IMR-90 (cell line): ENCODE measurements around the gene ACADM. TPM values are rescaled to one million over a fixed set of nuclear protein-coding genes. Genes with fewer than 3 reads are reported as not detected.
A peak's percentile ranks its signal among the peaks of the same experiment; 100 is the strongest.

Experiments used
- ATAC-seq: fragments of 200-7000 bp; cut with Tn5 transposase; 2 replicates; pipeline ENCODE4 v1.9.1; 2020; ENCODE audit warnings: low read depth, mild to moderate bottlenecking, moderate library complexity
- BruUV-seq: library from RNA; stranded (reverse); fragments of 400-500 nt; replicated peaks from 2 replicates; lab custom pipeline; 2021; lab: Mats Ljungman, UMichigan
- CTCF ChIA-PET: fragments of 300-600 bp; formaldehyde crosslinking; extraction: SDS; loops from one replicate; lab custom pipeline; 2021; ENCODE audit warnings: antibody characterized with exemption; lab: Yijun Ruan, JAX
- POLR2A ChIA-PET: fragments of 300-600 bp; sonication (Branson Sonifier 250); formaldehyde crosslinking; loops from one replicate; lab custom pipeline; 2022; ENCODE audit warnings: antibody characterized with exemption; ENCODE audit not compliant: unreplicated experiment; lab: Charles Lee
- DNase-seq: peaks from one replicate; pipeline ENCODE4 v3.0.0; 2013
- H2AFZ ChIP-seq: replicated peaks from 2 replicates; pipeline ENCODE3; 2013; ENCODE audit warnings: low read length, mild to moderate bottlenecking; ENCODE audit not compliant: poor library complexity
- H2AK5ac ChIP-seq: 2 replicates; pipeline ENCODE4 v1.6.1; 2013; ENCODE audit warnings: low read depth, low read length, inconsistent platforms
- H2AK9ac ChIP-seq: replicated peaks from 2 replicates; pipeline ENCODE3; 2013; ENCODE audit warnings: mild to moderate bottlenecking, low read depth, low read length, moderate library complexity; ENCODE audit not compliant: poor library complexity
- H2BK120ac ChIP-seq: 2 replicates; pipeline ENCODE4 v1.6.1; 2013; ENCODE audit warnings: low read depth, low read length, inconsistent platforms
- H2BK15ac ChIP-seq: 3 replicates; pipeline ENCODE4 v1.6.1; 2013; ENCODE audit warnings: low read depth, low read length, inconsistent platforms
- H2BK20ac ChIP-seq: 2 replicates; pipeline ENCODE4 v1.6.1; 2013; ENCODE audit warnings: low read depth, mild to moderate bottlenecking, inconsistent platforms, low read length, moderate library complexity
- H2BK5ac ChIP-seq: 2 replicates; pipeline ENCODE4 v1.6.1; 2013; ENCODE audit warnings: mild to moderate bottlenecking, low read depth, low read length, inconsistent platforms; ENCODE audit not compliant: poor library complexity, severe bottlenecking
- H3K14ac ChIP-seq: replicated peaks from 2 replicates; pipeline ENCODE4 v1.6.1; 2013; ENCODE audit warnings: low read depth, low read length, inconsistent platforms
- H3K18ac ChIP-seq: 2 replicates; pipeline ENCODE4 v1.6.1; 2013; ENCODE audit warnings: low read depth, low read length, control low read depth
- H3K23ac ChIP-seq: 2 replicates; pipeline ENCODE4 v1.6.1; 2013; ENCODE audit warnings: low read depth, low read length, inconsistent platforms
- H3K27ac ChIP-seq: 2 replicates; pipeline ENCODE4 v1.5.1; 2013; ENCODE audit warnings: mild to moderate bottlenecking, control low read depth, low read length; ENCODE audit not compliant: insufficient read depth
- H3K27me3 ChIP-seq: 2 replicates; pipeline ENCODE4 v1.6.1; 2013; ENCODE audit warnings: low read length; ENCODE audit not compliant: control insufficient read depth, insufficient read depth
- H3K36me3 ChIP-seq: 2 replicates; pipeline ENCODE4 v1.6.1; 2013; ENCODE audit warnings: low read length, mixed read lengths; ENCODE audit not compliant: control insufficient read depth, insufficient read depth
- H3K4ac ChIP-seq: 2 replicates; pipeline ENCODE4 v1.6.1; 2013; ENCODE audit warnings: low read depth, low read length, inconsistent platforms
- H3K4me1 ChIP-seq: 2 replicates; pipeline ENCODE4 v1.6.1; 2013; ENCODE audit warnings: low read length, mixed read lengths; ENCODE audit not compliant: control insufficient read depth, insufficient read depth
- H3K4me2 ChIP-seq: 2 replicates; pipeline ENCODE4 v1.6.1; 2013; ENCODE audit warnings: low read depth, mild to moderate bottlenecking, control low read depth, low read length, moderate library complexity
- H3K4me3 ChIP-seq: 2 replicates; pipeline ENCODE4 v1.5.1; 2013; ENCODE audit warnings: low read depth, mild to moderate bottlenecking, control low read depth, low read length, moderate library complexity; ENCODE audit not compliant: insufficient read depth
- H3K56ac ChIP-seq: 2 replicates; pipeline ENCODE4 v1.6.1; 2013; ENCODE audit warnings: low read length, inconsistent platforms; ENCODE audit not compliant: insufficient read depth; ENCODE audit errors: extremely low read depth
- H3K79me1 ChIP-seq, 2 experiments: 2 replicates each; pipeline ENCODE4 v1.6.1; 2013; ENCODE audit warnings: low read length in 2 of 2, inconsistent platforms in 1 of 2, low read depth in 1 of 2
- H3K9ac ChIP-seq: 2 replicates; pipeline ENCODE4 v1.6.1; 2013; ENCODE audit warnings: low read depth, low read length, control low read depth
- H3K9me1 ChIP-seq: 2 replicates; pipeline ENCODE4 v1.6.1; 2013; ENCODE audit warnings: low read length, inconsistent platforms; ENCODE audit not compliant: insufficient read depth
- H3K9me3 ChIP-seq: 2 replicates; pipeline ENCODE4 v1.6.1; 2013; ENCODE audit warnings: low read length; ENCODE audit not compliant: control insufficient read depth, insufficient read depth
- H4K20me1 ChIP-seq: 2 replicates; pipeline ENCODE4 v1.6.1; 2013; ENCODE audit warnings: low read length, inconsistent platforms; ENCODE audit not compliant: insufficient read depth
- H4K5ac ChIP-seq: 2 replicates; pipeline ENCODE4 v1.6.1; 2013; ENCODE audit warnings: mild to moderate bottlenecking, low read depth, low read length, control low read depth
- H4K8ac ChIP-seq, 2 experiments: 2 replicates each; pipeline ENCODE4 v1.6.1; 2013; ENCODE audit warnings: low read depth in 2 of 2, low read length in 2 of 2, control low read depth in 1 of 2, inconsistent platforms in 1 of 2
- H4K91ac ChIP-seq: 2 replicates; pipeline ENCODE4 v1.6.1; 2013; ENCODE audit warnings: low read depth, low read length, inconsistent platforms; ENCODE audit not compliant: insufficient read depth
- BHLHE40 ChIP-seq: fragments of 150-350 bp; IDR thresholded peaks from 2 replicates; pipeline ENCODE4 v1.6.1; 2016; ENCODE audit warnings: mild to moderate bottlenecking, low read depth, low read length
- CEBPB ChIP-seq: IDR thresholded peaks from 2 replicates; pipeline ENCODE4 v1.6.1; 2012; ENCODE audit warnings: low read depth, low read length, improper control_type of control experiment
- CHD1 ChIP-seq: IDR thresholded peaks from 2 replicates; pipeline ENCODE4 v1.6.1; 2012; ENCODE audit warnings: low read depth, low read length, improper control_type of control experiment
- CTCF ChIP-seq: conservative IDR thresholded peaks from 2 replicates; pipeline ENCODE4 v1.5.1; 2012; ENCODE audit warnings: mild to moderate bottlenecking, low read depth, low read length, improper control_type of control experiment
- ELK1 ChIP-seq: fragments of 150-350 bp; IDR thresholded peaks from 2 replicates; pipeline ENCODE4 v1.6.1; 2016; ENCODE audit warnings: low read depth, mild to moderate bottlenecking, low read length, moderate library complexity, borderline replicate concordance
- FOS ChIP-seq: fragments of 150-350 bp; IDR thresholded peaks from 2 replicates; pipeline ENCODE4 v1.6.1; 2016; ENCODE audit warnings: low read depth, low read length
- MAFK ChIP-seq: IDR thresholded peaks from 2 replicates; pipeline ENCODE4 v1.6.1; 2012; ENCODE audit warnings: low read depth, low read length, improper control_type of control experiment
- MAZ ChIP-seq: IDR thresholded peaks from 2 replicates; pipeline ENCODE4 v1.6.1; 2012; ENCODE audit warnings: low read depth, mild to moderate bottlenecking, low read length, improper control_type of control experiment, moderate library complexity, borderline replicate concordance
- MXI1 ChIP-seq: IDR thresholded peaks from 2 replicates; pipeline ENCODE4 v1.6.1; 2012; ENCODE audit warnings: low read depth, mild to moderate bottlenecking, low read length, moderate library complexity, borderline replicate concordance
- NFE2L2 ChIP-seq: fragments of 150-350 bp; IDR thresholded peaks from 2 replicates; pipeline ENCODE4 v1.6.1; 2016; ENCODE audit warnings: low read depth, mild to moderate bottlenecking, low read length
- POLR2A ChIP-seq: IDR thresholded peaks from 2 replicates; pipeline ENCODE4 v1.6.1; 2012; ENCODE audit warnings: mild to moderate bottlenecking, low read depth, low read length
- RAD21 ChIP-seq: IDR thresholded peaks from 2 replicates; pipeline ENCODE4 v1.6.1; 2012; ENCODE audit warnings: low read length, improper control_type of control experiment
- RCOR1 ChIP-seq: IDR thresholded peaks from 2 replicates; pipeline ENCODE4 v1.6.1; 2012; ENCODE audit warnings: mild to moderate bottlenecking, low read length, improper control_type of control experiment; ENCODE audit not compliant: insufficient replicate concordance
- RFX5 ChIP-seq: IDR thresholded peaks from 2 replicates; pipeline ENCODE4 v1.8.0; 2012; ENCODE audit warnings: low read depth, mild to moderate bottlenecking, low read length, moderate library complexity
- SMC3 ChIP-seq: fragments of 150-350 bp; IDR thresholded peaks from 2 replicates; pipeline ENCODE4 v1.6.1; 2016; ENCODE audit warnings: low read depth, mild to moderate bottlenecking, antibody characterized with exemption, low read length, moderate library complexity
- USF2 ChIP-seq: fragments of 150-350 bp; IDR thresholded peaks from 2 replicates; pipeline ENCODE4 v1.6.1; 2017; ENCODE audit warnings: mild to moderate bottlenecking, antibody characterized with exemption, low read length, low read depth
- WGBS, 2 experiments: methylation state at CpG; one replicate each; pipeline versions ENCODE4 v1.1.5 to v1.1.7; 2013; ENCODE audit warnings: missing lambda C conversion rate in 2 of 2; ENCODE audit not compliant: insufficient read length in 1 of 2; ENCODE audit errors: extremely low coverage in 2 of 2; 5-methylcytosine and 5-hydroxymethylcytosine counted together
- dilution Hi-C: fragments of 300-500 bp; cut with HindIII; formaldehyde crosslinking; loops from one replicate; pipeline ENCODE4 v1.14.3; 2018; ENCODE audit warnings: low sequenced_read_pairs; ENCODE audit not compliant: unreplicated experiment
- in situ Hi-C: fragments of 300-500 bp; cut with MboI; formaldehyde crosslinking; loops from 3 replicates; pipeline ENCODE4 v1.14.3; 2019; ENCODE audit warnings: low sequenced_read_pairs, inconsistent platforms, mixed read lengths
- intact Hi-C: fragments of 100-400 bp; cut with micrococcal nuclease; formaldehyde crosslinking; loops from 2 replicates; pipeline ENCODE4 v1.10.0; 2022
- polyA plus RNA-seq, 3 experiments: library from polyadenylated mRNA; depleted of rRNA; stranded (reverse); fragments of >200 nt; gene quantifications; 2 replicates each; pipeline ENCODE4 v1.2.3, GENCODE V29; 2012; ENCODE audit warnings: low replicate concordance in 1 of 3
- total RNA-seq: library from RNA; depleted of rRNA; stranded (reverse); fragments of >200 nt; gene quantifications from 2 replicates; pipeline ENCODE4 v1.2.3, GENCODE V29; 2012

Gene ACADM
- total and polyA plus RNA-seq, 2 of the 4 experiments (the other 2 are of a cell fraction): 8.6 to 18.5 TPM

- ATAC-seq: no peak
- no peak overlapping the region for H2AK5ac ChIP-seq
- H2BK20ac ChIP-seq: peak overlapping the region; percentile 14; the same call in 1 of the 2 replicates
- WGBS, 2 experiments: no CpG with 5 or more reads among the region's 1 CpG
- H3K4me3 ChIP-seq: no peak overlapping the region
- H3K27me3 ChIP-seq: no peaks in the 10 kb centered on the region
- POLR2A ChIA-PET: no interaction called here
- H4K20me1 ChIP-seq: no peaks in the 10 kb centered on the region
- dilution Hi-C loops (no loop called here), in situ Hi-C loops (no loop called here), intact Hi-C loops (loop anchor here (2.0 kb wide), 1 partner anchor 23 kb away; the partner anchor contains the start of gene RABGGTB)
- no peak overlapping the region for H3K18ac ChIP-seq
- no peak overlapping the region for H3K14ac ChIP-seq
- H2BK5ac ChIP-seq: no peak overlapping the region
- no peak overlapping the region for H3K4me2 ChIP-seq
- no peak overlapping the region for H3K9ac ChIP-seq
- H3K56ac ChIP-seq: no peak overlapping the region
- H2BK120ac ChIP-seq: no peak overlapping the region
- no peak overlapping the region for H3K23ac ChIP-seq
- no peak overlapping the region for H2AK9ac ChIP-seq
- no peak overlapping the region for H4K8ac ChIP-seq
- TF ChIP-seq MAZ: no peak
- no peak for TF ChIP-seq USF2
- no peak for TF ChIP-seq FOS
- TF ChIP-seq RFX5: no peak
- no peak for TF ChIP-seq MAFK
- TF ChIP-seq NFE2L2: no peak
- TF ChIP-seq RCOR1: no peak
- no peak for TF ChIP-seq CEBPB
- TF ChIP-seq MXI1: no peak
- no peak for TF ChIP-seq BHLHE40
- no peak for TF ChIP-seq ELK1
- no peak for TF ChIP-seq CTCF
- no peak for TF ChIP-seq SMC3
- no peak for TF ChIP-seq RAD21
- no peak for TF ChIP-seq POLR2A
- no peak for TF ChIP-seq CHD1
- H3K4ac ChIP-seq: no peak overlapping the region
- BruUV-seq: no TSS peak
- H2AFZ ChIP-seq: no peak overlapping the region
- no peak for DNase-seq
- H4K5ac ChIP-seq: no peak overlapping the region
- H3K36me3 ChIP-seq: no peaks in the 10 kb centered on the region
- CTCF ChIA-PET: interaction anchor here (0.8 kb wide), 1 partner anchor 16 kb away, joined by 3 read pairs; no protein-coding TSS in a partner anchor
- H3K4me1 ChIP-seq: no peaks in the 10 kb centered on the region
- no peaks in the 10 kb centered on the region for H3K9me3 ChIP-seq
- H3K9me1 ChIP-seq: peaks cover 6% of the 10 kb centered on the region; the same call in 1 of the 2 replicates
- H2BK15ac ChIP-seq: no peak overlapping the region
- no peak overlapping the region for H4K91ac ChIP-seq
- no peak overlapping the region for H3K27ac ChIP-seq
- no peaks in the 10 kb centered on the region for H3K79me1 ChIP-seq
Measured at GRCh38 chr1:75764057-75764655, 39.6 kb downstream of the ACADM start.
